Left hindlimb (tissue), 1 donor: ENCODE results near the gene SHROOM3.

Experiments used
- DNase-seq: peaks from one replicate; pipeline ENCODE4 v3.0.0-alpha.2; 2018

The SHROOM3 gene

DNA sequence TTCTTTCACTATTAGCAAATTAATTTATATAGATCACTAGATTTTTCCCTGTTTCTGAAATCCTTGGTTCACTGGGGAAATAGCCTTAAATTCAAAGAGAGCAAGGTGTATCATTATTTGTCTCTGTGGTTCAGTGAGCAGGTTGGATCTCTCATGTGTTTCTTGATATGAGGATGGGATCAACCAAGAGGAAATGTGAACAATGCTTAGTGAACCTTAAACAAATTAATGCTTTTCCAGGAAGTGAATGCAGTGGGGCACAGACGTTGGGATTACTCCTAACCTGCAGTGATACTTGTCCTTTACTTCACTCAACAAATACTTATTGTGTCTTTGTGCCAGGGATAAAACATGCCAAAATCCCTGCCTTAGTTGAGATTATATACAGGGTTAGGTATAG lies 193.2 kb downstream of the SHROOM3 start:
- no peak for DNase-seq

GRCh38 chr4:76630741-76631140 lies 195.7 kb downstream of the SHROOM3 start:
- no peak for DNase-seq

- no peak for DNase-seq
Observed at GRCh38 chr4:76634220-76634619, 199.2 kb downstream of the SHROOM3 start.

DNA sequence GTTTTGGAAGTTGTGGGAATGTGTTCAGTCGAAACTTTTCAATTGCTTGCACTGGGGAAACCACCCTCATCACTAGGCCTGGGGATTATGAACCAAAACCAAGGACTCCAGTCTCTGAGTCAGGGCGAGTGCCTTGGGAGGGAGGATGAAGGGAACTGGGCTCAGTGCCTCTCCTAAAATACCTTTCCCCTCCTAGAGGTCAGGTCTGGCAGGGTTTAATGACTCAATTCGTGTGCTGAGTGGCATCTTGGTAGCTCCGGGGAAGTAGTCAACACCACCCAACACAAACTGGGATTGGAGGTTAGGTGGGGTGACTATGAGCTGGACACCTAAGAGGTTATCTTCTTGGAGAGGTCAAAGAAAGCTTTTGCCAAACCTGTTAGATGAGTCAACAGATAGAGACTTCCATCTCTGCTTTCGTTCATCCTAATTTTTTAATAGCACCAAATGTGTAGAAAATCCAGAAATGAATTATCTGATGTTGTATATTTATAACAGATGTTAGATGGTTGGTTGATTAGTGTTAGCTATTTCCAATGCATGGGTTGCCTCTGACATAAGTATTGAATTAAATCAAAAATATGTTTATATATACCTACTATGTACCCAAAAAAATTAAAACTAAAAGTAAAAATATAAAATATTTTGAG lies 202.8 kb downstream of the SHROOM3 start:
- DNase-seq = no peak

GRCh38 chr4:76639288-76639687 lies 204.3 kb downstream of the SHROOM3 start:
- DNase-seq = no peak

- no peak for DNase-seq
Observed at GRCh38 chr4:76640353-76640910, 205.4 kb downstream of the SHROOM3 start.

DNA sequence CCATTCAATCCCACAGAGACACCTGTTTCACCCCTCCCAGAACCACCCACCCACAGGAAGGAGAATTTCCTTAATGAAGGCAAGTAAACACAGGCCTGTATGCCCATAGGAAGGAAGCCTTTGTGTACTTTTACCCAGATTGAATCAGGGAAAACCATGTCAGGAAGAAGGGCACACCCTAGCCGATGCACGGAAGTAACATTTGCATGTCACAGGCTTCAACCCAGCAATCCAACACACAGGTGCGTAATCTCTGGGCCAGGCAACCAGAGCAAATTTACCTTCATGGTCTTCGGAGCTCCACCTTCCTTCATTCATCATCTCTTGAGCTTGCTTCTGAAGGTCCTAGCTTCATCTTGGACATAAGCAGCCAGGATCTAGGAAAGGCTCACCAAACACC lies 206.3 kb downstream of the SHROOM3 start:
- DNase-seq = no peak

DNA sequence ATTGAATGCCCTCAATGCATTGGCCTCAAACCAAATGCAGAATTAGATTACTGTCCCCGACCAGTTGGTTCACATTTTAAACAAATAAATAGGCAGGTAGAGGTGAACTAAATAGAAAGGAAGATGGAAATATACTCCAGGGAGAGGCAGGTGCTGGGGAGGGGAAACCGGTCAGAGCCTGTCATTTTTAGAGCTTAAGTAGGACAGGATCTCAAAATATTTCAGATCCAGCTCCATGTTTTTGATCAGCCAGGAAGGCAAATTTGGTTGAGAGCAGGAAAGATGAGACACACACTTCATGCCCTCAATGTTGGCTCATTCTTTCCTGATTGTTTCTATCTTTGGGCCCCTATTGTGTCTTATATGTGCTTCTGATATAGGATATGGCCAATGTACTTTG lies 206.7 kb downstream of the SHROOM3 start:
- DNase-seq = no peak

- no peak for DNase-seq
Observed at GRCh38 chr4:76644831-76645485, 209.9 kb downstream of the SHROOM3 start.

GRCh38 chr4:76649086-76649485 lies 214.1 kb downstream of the SHROOM3 start:
- DNase-seq = no peak

GRCh38 chr4:76651616-76652015 lies 216.6 kb downstream of the SHROOM3 start:
- no peak for DNase-seq

- no peak for DNase-seq
Observed at GRCh38 chr4:76652389-76652788, 217.4 kb downstream of the SHROOM3 start.

GRCh38 chr4:76654084-76654483 lies 219.1 kb downstream of the SHROOM3 start:
- DNase-seq = no peak

DNA sequence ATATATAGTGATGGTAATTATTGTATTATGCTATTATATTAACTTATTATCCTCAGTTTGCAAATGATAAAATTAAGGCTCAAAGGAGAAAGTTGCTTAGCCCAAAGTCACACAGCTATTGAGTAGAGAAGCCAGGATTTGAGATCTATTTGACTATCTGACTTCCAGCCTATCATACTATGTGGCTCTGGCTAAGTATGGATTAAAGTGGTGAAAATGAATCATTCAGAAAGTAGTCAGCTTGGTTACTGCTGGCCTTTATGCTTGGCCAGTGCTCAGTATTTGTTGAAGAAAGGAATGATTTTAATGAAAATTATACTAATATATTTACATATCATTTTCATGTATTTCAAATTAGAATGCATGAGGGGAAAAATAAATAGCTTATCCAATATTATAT lies 219.8 kb downstream of the SHROOM3 start:
- DNase-seq = no peak

DNA sequence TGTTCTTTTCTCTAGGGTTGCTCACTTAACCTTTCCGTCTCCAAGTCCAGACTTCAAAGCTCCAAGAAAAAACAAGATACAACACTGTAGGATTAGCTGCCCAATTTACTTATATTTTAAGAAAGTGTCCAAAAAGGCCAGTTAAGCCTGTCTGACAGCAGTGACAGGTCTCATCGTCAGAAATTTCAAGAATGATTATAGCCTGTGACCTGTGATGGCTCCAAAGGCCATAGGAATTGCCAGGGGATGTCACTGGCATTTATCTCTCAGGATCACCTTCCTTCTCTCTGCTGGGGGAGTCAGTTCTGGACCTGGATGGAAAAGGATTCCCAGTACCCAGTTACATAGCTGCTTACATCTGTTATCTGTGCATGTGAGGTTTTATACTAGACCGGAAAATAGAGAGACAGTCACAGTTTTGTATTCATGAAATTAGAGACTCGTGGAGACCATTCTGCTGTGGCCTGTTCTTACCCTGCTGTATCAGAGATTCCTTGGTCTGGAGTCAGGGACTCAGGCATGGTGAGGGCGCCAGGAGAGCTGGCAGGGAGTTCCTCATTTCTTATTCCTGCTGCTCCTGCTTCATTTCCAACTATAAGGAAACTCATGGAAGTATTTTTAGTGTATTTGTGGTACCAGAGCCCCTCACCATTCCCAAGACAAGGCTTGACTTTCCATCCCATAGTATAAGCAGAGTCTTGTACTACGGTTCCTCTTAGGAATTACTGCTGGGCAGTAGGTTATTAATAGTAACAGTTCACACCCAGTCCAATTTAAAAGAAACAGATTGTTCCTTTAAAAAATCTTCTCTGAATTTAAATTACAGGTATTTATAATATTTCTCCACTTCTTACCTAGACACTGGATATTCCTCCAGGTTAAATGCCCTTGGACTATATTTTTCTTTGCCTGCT lies 220.8 kb downstream of the SHROOM3 start:
- no peak for DNase-seq

GRCh38 chr4:76657443-76657842 lies 222.4 kb downstream of the SHROOM3 start:
- DNase-seq = no peak

GRCh38 chr4:76658231-76659102 lies 223.4 kb downstream of the SHROOM3 start:
- no peak for DNase-seq

- no peak for DNase-seq
Observed at GRCh38 chr4:76659103-76659490, 224.1 kb downstream of the SHROOM3 start.

GRCh38 chr4:76663824-76664223 lies 228.8 kb downstream of the SHROOM3 start:
- DNase-seq = no peak

DNA sequence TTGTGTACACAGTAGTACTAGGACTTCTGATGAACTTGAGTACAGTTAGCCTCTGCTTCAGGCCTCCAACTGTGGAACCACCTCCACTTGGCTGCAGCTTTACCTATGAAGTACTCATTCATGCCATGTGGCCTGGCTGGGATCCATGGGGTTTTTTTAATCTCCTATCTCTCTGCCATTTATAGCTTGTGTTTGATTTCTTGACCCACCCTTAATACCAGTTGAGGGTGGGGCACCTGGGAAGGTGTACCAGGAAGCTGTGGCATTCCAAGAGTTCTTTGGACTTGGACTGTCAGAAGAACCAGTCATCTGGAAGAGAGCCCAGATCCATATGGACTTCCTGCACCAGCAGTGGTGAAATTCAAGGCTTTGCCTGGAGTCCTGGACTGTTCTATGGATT lies 230.1 kb downstream of the SHROOM3 start:
- DNase-seq = no peak

DNA sequence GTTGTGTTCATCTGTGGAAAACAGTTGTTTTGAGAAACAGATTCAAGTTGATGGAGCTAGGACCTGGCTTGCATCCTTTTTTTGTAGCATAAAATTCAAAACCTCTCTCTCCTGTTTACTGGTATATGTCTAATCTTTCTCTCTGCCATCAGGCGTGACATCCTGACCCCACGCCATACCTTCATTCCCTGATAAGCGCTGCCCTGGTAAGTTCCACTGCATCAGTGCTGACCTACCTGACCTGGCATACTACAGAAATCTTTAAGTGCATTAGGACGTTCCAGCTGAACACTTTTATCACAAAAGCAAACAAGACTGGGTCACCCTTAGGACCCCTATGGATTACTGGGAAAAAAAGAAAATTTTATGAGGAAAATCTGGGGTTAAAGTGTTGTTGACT lies 230.7 kb downstream of the SHROOM3 start:
- no peak for DNase-seq

GRCh38 chr4:76666944-76667532 lies 232.0 kb downstream of the SHROOM3 start:
- DNase-seq = no peak
